ENCODE measurements around the gene ZNF678.
"Not testable (repeated sequence)": the region's sequence is repeated elsewhere in the genome, so short reads cannot be mapped to it uniquely, and the experiment has no call there.

The ZNF678 gene

DNA sequence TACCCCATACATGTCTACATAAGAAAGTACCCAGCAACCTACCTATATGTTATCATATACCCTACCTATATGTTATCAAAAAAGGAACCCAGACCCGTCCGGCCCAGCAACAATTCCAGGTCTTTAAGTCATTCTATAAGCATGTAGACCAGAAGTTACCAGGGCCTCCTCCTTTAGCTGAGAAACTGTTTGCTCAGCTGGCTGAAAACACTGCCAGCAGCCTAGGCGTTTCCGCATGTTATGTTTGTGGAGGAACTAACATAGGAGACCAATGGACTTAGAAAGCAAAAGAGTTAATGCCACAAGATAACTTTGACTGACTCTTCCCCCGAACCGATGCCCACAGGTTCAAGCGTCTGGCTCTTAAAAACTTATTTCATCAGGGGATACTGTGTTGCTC, 7.1 kb upstream of the ZNF678 start:
- DNase-seq = no peak

DNA sequence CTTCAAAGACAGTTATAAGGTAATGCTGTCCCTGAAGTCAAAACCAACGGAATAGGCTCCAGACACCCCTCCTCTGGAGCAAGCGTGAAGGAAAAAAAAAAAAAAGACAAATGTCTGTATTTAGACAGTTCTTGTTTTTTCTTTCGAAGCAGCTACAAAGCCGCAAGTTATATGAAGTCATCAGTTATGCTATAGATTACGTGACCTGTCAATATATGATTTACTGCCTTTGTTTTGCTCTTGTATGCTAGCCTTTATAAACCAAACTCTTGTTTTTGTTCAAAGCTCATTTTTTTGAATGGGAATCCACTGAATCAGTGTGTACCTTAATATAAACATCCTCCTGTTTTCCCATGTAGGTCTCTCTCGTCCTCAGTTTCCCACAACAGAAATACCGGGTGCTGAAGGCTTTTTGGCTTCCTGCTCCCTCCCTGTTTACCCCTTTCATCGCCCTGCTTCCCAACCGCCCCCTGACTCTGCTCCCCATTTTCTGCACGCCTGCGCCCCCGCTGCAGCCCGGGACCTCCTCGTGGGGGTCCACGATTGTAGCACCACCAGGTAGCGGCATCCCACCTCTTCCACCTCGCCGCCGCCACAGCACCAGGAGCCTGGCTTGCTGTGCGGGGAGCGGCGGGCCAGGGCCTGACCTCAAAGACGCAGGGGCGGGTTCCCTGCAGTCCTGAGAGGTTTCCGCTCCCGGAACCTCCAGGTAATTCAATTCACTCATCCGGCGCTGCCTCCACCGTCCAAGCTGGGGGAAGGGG, 5.2 kb upstream of the ZNF678 start:
- no peak for DNase-seq

DNA sequence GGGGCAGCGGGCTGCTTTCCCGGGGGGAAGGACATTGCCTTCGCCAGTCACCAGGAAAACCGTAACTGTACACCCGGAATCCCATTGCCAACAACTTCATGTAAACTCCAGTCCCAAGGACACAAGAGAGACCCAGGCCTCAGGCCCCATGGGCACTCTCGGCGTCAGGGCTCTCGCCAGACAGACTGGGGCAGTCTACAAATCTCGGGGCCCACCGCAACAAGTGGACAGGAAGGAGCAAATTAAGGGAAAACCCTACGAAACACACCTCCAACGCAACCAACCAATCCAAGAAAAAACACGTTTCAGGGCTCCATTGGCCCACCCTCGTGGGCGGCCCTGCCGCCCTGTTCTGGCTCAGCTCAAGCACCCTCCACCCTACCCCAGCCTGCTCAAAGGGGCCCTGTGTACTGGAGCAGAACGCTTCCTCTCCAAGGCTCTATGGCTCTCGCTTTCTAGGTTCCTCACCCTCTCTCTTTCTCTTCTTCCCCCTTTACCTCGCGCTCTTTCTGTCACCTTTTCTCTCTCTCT, 4.6 kb upstream of the ZNF678 start:
- no peak for DNase-seq

DNA sequence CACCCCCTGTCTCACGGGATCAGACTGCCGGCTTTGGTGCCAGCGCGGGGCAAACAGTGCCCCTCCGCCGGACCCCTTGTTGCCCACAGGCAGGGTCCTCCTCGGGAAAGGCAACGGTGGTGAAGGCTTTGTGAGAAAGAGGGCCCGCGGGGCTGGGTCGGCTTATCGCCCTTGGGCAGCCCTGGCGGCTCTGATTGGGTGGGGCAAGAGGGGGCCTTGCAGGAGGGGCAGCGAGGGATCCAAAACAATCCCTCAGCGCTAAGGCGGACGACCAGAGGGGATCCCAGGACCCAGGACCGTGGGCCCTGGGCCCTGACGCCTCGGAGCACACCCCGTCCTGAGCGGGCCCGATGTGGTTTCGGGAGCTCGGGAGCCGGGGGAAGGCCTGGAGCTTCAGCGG, 3.9 kb upstream of the ZNF678 start:
- DNase-seq = no peak

DNA sequence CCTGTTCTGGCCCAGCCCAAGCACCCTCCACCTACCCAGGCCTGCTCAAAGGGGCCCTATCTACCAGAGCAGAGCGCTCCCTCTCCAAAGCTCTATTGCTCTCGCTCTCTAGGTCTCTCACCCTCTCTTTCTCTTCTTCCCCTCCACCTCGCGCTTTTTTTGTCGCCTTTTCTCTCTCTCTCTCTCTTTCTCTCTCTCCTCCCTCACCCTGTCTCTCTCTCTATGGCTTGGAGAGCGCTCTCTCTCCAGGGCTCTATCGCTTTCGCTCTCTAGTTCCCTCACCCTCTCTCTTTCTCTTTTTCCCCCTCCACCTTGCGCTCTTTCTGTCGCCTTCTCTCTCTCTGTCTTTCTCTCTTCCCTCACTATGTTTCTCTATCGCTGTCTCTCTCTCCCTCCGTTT, 3.4 kb upstream of the ZNF678 start:
- DNase-seq = no peak

DNA sequence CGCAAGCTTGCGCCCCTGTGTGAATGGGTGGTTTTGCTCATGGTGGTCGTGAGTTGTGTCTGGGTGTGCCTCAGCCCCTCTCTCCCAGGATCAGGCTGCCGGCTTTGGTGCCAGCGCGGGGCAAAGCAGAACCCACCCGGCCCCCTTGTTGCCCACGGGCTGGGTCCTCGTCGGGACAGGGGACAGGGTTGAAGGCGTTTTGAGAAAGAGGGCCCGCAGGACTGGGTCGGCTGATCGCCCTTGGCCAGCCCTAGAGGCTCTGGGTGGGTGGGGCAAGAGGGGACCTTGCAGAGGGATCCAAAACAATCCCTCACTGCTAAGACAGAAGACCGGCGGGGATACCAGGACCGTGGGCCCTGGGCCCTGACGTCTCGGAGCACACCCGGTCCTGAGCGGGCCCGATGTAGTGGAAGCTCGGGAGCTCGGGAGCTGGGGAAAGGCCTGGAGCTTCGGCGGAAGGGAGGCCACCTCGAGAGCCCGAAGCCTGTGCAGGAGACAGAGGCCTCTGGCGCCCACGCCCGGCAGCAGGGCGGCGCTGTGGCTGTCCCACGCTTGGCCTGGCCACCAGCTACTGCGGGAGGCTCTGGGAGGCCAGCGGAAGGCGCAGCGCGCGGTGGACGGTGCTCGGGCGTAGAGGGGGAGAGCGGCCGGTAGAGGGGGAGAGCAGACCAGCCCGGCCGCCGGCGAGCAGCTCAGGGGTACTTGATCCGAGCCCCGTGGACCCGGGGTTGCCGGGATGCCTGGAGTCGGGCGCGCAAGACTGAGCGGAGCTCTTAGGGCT, 2.8 kb upstream of the ZNF678 start:
- DNase-seq = no peak

DNA sequence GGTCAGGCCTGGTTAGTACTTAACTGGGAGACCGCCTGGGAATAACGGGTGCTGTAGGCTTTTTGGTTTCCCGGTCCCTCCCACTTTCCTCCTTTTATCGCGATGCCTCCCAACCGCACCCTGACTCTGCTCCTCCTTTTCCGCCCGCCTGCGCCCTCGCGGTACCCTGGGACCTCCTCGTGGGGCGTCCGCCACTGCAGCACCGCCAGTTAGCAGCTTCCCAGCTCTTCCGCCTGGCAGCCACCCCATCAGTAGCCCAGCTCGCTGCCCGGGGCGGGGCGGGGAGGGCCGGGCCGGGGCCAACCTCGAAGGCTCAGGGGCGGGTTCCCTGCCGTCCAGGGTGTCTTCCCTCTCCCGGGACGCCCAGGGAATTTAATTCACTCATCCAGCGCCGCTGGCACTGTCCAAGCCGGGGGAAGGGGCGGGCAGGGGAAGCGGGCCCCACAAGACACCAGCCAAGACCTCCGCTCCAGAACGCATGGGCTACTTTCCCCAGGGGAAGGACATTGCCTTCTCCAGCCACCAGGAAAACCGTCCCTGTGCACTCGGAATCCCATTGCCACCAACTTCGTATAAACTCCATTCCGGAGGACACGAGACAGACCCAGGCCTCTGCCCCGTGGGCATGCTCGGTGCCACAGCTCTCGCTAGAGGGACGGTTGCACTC, 2.0 kb upstream of the ZNF678 start:
- no peak for DNase-seq

DNA sequence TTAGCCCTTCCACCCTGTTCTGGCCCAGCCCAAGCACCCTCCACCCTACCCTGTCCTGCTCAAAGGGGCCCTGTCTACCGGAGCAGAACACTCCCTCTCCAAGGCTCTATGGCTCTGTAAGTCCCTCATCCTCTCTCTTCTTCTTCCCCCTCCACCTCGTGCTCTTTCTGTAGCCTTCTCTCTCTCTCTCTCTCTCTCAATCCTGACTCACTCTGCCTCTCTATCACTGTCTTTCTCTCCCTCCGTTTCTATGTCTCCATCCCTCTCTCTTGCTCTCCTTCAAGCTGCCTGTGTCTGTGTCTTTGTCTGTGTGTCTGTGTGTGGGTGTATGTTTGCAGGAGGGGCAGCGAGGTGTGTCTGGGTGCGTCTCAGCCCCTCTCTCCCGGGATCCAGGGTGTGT, 1.3 kb upstream of the ZNF678 start:
- no peak for DNase-seq

DNA sequence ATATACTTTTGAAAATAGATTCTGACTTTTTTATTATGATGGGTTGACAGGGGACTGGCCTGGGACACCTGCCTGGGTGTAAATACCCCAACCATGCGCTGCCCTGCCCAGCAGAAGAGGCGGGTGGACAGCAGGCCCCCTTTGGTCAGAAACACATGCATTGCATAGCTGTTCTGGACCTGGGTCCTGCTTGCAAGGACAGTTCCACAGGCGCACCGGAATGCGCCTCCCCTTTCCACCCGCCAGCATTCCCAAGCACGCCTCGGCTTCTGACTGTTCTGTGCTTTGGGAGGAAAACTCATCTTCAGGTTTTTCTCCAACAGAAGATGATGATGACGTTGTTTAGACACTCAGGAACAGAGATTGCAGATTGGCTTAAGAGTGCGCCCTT, 428 bp upstream of the ZNF678 start:
- DNase-seq = no peak

DNA sequence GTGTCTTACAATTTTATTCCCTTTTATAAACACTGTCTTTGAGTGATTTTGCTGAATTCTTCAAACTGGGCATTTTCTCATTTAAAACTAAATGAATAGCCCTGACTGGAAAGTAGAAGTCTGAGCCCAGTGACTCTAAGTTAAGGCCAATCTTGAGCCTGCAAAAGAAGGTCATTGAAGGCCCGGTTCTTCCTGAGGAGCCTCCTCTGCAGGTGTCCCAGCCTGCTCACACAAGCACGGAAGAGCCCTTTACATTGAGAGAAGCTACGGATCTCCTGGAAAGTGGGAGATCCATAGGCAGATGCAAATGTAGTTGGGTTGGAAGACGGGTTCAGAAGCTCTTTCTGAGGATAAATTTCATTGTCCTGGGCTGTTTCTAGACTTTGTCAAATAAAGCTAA, 3.9 kb downstream of the ZNF678 start:
- DNase-seq = no peak

DNA sequence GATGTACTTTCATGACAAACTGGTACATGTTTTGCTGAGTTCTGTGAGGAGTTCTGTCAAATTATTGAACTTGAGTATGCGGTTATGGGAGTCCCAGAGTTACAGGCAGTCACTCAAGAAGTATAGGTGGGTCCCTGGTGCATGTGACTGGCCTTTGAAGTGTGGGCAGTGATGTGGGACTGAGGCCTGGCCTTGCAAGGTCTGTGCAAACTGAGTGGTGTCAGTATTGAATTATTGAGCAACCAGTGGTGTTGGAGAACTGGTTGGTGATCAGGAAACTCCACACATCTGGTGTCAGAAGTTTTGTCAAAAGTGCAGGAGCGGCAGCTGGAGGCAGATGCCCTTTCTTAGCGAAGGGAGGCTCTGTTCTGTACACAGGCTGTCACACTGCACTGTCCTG, 5.2 kb downstream of the ZNF678 start:
- DNase-seq = no peak

DNA sequence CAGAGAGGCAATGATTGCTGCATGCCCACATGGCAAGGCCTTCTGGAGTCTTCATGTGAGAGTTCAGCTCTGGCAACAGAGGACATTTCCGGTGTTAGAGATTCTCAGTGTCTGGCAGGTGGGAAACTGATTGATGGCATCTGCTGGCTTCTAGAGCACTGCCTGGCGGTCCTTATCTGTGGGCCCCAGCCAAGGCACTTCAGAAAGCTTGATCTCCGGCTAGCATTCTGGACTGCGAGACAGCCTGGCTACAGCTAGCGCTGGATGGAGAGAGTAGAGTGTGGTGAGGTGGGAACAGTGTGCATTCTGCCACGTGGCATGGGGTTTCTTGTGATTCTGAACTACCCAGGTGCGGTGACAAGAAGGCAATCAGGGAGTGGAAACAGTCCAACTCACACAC, 9.4 kb downstream of the ZNF678 start:
- no peak for DNase-seq

DNA sequence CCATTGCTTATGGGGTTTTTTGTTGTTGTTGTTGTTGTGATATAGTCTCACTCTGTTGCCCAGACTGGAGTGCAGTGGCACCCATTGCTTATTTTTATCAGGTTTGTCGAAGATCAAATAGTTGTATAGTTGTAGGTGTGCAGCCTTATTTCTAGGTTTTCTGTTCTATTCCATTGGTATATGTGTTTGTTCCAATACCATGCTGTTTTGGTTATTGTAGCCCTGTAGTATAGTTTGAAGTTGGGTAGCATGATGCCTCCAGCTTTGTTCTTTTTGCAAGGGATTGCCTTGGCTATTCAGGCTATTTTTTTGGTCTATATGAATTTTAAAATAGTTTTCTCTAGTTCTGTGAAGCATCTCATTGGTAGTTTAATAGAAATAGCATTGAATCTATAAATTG, 11.6 kb downstream of the ZNF678 start:
- DNase-seq = no peak

DNA sequence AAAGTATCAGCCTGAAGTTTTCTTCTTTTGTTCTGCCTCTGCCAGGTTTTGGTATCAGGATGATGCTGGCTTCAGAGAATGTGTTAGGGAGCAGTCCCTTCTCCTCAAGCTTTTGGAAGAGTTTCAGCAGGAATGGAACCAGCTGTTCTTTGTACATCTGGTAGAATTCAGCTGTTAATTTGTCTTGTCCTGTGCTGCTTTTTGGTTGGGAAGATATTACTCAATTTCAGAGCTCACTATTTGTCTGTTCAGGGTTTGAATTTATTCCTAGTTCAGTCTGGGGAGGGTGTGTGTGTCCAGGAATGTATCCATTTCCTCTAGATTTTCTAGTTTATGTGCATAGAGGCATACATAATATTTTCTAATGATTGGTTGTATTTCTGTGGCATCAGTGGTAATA, 12.8 kb downstream of the ZNF678 start:
- no peak for DNase-seq

DNA sequence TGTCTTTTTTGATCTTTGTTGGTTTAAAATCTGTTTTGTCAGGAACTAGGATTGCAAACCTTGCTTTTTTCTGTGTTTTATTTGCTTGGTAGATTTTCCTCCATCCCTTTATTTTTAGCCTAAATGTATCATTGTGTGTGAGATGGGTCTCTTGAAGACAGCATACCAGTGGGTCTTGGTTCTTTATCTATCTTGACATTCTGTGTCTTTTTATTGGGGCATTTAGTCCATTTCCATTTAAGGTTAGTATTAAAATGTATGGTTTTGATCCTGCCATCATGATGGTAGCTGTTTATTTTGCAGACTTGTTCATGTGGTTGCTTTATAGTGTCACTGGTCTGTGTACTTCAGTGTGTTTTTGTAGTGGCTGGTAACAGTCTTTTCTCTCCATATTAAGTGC, 14.1 kb downstream of the ZNF678 start:
- DNase-seq = no peak

DNA sequence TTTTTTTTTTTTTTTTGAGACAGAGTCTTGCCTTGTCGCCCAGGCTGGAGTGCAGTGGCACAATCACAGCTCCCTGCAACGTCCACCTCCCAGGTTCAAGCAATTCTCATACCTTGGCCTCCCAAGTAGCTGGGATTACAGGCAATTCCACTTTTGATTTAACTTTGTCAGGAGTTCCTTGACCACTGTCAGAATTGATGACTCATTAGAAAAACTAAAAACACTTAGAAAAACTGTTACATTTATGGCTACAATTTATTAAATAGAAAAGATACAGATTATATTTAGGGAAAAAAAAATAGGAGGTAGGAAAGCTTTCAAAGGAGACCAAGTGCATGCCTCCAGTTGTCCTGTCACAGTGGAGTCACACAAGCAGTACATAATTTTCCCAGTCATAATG, 20.0 kb downstream of the ZNF678 start:
- no peak for DNase-seq

DNA sequence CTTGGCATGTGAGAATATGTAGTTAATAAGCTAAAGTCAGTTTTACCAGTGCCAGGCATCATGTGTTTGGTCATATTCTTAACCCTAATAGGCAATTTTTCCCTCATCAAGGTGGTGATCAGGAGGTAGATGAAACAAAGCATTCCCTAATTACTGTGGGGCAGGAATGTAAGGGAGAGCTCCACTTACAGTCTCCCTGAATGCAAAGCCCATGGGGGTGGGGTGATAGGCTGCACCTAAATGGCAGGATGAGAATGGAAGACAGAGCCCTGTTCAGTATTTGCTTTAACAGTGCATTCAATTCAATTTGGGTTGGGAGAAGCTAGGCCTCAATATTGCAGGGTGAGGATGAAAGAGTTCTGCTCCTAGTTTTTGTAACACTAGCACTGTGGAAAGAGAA, 23.4 kb downstream of the ZNF678 start:
- no peak for DNase-seq

DNA sequence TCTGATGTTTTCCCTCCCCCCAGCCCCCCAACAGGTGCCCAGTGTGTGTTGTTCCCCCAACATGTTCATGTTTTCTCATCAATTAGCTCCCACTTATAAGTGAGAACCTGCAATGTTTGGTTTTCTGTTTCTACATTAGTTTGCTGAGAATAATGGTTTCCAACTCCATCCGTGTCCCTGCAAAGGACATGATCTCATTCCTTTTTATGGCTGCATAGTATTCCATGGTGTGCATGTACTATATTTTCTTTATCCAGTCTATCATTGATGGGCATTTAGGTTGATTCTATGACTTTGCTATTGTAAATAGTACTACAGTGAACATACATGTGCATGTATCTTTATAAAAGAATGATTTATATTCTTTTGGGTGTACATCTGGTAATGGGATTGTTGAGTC, 24.6 kb downstream of the ZNF678 start:
- no peak for DNase-seq

DNA sequence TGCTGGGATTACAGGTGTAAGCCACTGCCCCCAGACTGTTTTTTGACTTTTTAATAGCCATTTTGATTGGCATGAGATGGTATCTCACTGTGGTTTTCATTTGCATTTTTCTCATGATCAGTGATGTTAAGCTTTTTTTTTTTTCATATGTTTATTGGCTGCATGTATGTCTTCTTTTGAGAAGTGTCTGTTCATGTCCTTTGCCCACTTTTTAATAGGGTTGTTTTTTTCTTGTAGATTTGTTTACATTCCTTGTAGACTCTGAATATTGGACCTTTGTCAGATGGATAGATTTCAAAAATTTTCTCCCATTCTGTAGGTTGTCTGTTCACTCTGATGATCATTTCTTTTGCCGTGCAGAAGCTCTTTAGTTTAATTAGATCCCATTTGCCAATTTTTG, 25.4 kb downstream of the ZNF678 start:
- DNase-seq = not testable (repeated sequence)

DNA sequence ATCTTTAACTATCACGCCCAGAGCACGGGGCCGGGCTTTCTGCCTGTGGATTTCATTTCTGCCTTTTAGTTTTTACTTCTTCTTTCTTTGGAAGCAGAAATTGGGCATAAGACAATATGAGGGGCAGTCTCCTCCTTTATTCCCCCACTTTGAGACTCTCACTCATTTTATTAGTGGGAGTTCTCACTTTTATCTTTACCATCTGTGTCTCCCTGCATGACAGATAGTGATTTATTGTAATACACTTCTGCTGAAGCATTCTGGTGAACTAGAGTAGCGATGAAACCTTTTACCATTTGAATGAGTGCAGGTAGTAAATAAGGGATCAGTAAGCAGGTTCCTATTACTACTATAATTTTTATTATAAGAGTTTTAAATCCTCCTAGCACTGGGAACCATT, 26.4 kb downstream of the ZNF678 start:
- DNase-seq = not testable (repeated sequence)

DNA sequence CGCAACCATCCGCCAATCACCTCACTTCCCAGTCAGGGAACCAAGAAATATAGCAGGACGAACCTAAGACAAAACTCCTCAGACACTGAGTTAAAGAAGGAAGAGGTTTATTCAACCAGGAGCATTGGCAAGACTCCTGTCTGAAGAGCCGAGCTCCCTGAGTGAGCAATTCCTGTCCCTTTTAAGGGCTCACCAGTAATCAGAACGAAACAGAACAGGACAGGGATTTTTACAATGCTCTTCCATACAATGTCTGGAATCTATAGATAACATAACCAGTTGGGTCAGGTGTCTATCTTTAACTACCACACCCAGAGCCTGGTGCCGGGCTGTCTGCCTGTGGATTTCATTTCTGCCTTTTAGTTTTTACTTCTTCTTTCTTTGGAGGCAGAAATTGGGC, 32.9 kb downstream of the ZNF678 start:
- not testable (repeated sequence) for DNase-seq

DNA sequence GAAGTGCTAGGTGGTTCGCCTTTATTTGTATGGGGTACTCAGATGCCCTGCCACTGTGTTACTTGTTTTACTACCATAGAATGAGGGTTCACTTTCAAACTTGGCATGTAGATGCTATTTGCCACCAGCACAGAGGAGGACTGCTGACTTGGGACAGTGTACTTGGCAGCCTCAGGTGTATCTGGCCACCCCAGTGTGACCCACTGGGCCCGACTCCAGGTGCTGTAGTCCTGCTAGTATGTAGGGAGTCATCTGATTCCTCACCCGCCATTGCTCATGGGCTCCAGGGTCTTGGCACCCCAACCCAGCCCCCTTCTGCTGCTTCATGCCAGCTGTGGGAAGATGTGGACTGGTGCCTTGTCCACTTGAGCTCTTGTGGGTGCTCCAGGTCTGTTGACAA, 40.0 kb downstream of the ZNF678 start:
- no peak for DNase-seq

DNA sequence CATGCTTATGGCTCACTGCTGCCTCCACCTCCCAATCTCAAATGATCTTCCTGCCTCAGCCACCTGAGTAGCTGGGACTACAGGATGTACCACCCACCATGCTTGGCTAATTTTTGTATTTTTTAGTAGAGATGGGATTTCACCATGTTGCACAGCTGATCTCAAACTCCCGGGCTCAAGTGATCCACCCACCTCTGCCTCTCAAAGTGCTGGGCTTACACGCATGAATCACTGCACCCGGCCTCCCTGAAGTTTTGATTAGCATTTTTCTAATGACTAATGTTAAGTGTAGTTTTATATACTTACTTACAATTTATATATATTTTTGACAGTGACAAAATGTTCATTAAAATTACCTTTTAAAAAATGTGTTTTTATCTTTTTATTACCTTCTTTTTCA, 41.1 kb downstream of the ZNF678 start:
- no peak for DNase-seq

DNA sequence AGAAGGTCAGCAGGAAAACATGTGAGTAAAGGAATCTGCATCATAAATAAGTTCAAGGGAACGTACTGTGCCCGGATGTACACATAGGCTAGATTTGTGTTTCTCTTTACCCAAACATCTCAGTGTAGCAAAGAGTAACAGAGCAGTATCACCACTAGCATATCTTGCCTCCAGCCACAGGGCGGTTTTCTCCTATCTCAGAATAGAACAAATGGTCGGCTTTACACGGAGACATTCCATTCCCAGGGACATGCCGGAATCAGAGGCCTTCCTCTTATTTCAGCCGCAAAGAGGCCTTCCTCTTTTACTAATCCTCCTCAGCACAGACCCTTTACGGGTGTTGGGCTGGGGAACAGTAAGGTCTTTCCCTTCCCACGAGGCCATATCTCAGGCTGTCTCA, 42.9 kb downstream of the ZNF678 start:
- not testable (repeated sequence) for DNase-seq

Data from RPMI8226 (cell line).